ENCODE data around the gene JAKMIP1.
A peak's percentile ranks its signal among the peaks of the same experiment; 100 is the strongest.

JAKMIP1 gene

DNA sequence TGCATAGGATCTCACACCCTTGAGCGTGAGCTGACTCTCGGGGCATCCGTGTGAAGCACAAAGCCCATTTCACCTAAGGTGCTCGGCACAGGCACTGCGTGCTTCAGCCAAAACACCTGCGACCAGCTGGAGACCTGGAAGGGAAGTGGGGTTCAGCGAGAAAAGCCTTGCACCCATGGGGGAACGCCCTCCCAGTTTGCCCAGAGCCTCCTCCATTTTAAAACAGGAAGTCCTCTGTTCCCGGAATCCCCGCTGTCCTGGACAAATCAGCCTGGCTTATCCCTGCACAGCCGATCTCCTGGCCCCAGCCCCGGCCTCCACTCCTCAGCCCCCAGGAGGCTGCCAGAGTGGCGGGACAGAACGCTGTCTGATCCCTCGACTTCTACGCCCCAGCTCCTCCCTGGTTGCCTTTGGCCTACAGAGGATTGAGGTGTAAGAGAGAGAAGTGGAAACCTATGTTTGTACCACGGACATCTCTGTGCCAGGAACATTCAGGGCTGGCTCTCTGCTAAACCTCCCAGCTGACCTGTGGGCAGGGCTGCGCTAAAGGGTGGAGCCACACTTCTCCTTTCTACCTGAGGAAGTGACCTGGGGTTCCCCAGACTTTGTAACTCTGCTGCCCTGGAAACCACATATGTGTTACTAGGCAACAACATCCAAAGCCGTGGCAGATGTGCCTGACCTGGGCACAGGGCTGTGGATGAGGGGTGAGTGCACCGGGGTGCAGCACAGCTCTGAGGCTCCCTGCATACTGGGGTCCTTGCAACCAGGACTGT, 178.3 kb downstream of the JAKMIP1 start:
- no peak overlapping the region for H3K27ac Mint-ChIP-seq
- ATAC-seq (ENCODE audit: low read depth) = peak; percentile 65
- no peak for DNase-seq (ENCODE audit: low spot score in 2 of 2)
- H3K36me3 Mint-ChIP-seq = no peaks in the 10 kb centered on the region
- H3K4me3 Mint-ChIP-seq = no peak overlapping the region
- no peaks in the 10 kb centered on the region for H3K9me3 Mint-ChIP-seq
- H3K27me3 Mint-ChIP-seq = peaks cover 5% of the 10 kb centered on the region
- no peaks in the 10 kb centered on the region for H3K4me1 Mint-ChIP-seq

DNA sequence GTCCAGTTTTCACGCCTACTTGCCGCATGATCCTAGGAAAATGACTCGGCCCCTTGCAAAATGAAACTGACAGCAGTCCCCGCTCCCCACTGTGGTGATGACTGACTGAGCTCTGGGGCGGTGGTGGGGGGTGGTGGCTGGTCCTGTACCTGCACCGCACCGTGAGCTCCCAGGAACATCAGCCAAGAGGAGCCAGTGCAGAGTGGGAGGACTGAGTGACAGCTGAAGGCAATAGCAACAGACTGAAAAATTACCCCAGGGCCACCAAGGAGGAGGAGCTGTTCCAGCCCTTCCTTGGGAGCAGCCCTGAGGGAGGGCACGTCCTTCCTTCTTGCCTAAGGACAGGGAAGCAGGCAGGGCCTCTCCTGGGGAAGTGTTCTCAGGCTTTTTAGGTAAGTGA, 179.7 kb downstream of the JAKMIP1 start:
- Mint-ChIP-seq H3K27ac (no peak overlapping the region), H3K4me1 (no peaks in the 10 kb centered on the region), H3K36me3 (no peaks in the 10 kb centered on the region), H3K27me3 (peaks cover 5% of the 10 kb centered on the region), H3K4me3 (no peak overlapping the region), H3K9me3 (no peaks in the 10 kb centered on the region)
- no peak for ATAC-seq (ENCODE audit: low read depth)
- no peak for DNase-seq (ENCODE audit: low spot score in 2 of 2)

DNA sequence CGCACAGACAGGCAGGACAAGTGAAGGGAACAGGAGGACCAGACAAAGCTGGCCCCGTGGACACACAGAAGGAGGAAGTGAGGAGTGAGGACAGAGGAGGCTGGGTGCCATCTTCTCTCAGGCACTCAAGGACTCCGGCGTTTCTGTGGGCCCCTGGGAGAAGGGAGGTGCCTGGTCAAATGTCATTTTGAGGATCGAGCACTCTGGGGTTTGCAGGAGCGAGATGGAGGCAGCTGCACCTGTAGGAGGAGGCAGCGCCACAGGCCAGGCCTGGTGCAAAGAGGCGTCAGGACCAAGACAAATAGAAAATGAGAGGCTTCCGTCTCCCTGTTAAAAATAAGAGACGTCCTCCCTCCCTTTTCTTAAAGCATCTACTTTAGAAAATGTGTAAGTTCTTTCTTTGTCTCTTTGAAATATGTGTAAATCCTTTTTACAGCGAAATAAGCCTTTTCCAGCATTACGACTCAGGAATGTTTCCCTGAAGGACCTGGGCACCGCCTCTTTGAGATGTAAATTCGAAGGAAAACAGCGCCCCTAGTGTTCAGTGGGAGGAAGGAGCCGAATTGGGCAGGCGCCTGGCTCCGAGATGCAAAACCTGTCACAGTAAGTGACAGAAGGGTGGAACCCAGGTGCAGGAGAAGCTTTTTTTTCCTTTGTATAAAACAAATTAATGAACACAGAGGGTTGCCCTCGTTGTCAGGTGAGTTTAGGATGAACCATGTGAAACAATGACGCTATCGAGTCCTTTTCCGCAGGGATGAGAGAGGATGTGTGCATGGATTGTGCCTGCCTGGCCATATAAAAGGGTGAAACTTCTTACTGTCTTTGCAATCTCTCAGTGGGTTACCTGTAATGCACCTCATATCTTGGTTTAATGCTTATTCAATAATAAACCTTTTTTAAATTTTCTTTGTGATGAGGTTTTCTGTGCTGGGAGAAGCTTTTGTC, 180.8 kb downstream of the JAKMIP1 start:
- peaks cover 5% of the 10 kb centered on the region for H3K27me3 Mint-ChIP-seq
- ATAC-seq (ENCODE audit: low read depth) = no peak
- no peaks in the 10 kb centered on the region for H3K4me1 Mint-ChIP-seq
- H3K9me3 Mint-ChIP-seq = no peaks in the 10 kb centered on the region
- peak in 1 of 2 donors; percentile 11 for DNase-seq (ENCODE audit: low spot score in 2 of 2)
- no peak overlapping the region for H3K27ac Mint-ChIP-seq
- no peaks in the 10 kb centered on the region for H3K36me3 Mint-ChIP-seq
- no peak overlapping the region for H3K4me3 Mint-ChIP-seq

DNA sequence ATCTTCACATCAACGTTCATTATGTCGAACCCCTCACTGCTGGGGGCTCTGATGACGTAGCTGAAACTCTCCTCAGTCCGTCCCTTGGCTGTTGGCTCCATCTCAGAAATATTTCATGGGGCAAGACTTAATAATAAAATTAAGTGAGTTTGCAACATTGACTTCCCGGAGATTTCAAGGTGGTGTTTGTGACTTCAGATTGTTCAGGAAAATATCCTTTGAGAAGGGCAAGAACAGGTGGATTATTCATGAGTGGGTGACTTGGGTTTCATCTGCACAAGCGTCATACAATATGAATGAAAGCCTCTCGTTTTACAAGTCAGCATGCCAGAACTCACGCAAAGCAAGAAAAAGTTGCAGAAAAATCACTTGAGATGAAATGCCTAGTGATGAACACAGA, 182.0 kb downstream of the JAKMIP1 start, which contains the start of gene C4orf50:
Gene C4orf50 (minus strand): TSS at position 101 of the 400 bp plus-strand sequence.
- Mint-ChIP-seq H3K4me1 (no peaks in the 10 kb centered on the region), H3K27me3 (peaks cover 5% of the 10 kb centered on the region), H3K4me3 (no peak within 1 kb of the TSS), H3K9me3 (no peaks in the 10 kb centered on the region), H3K27ac (no peak within 1 kb of the TSS), H3K36me3 (no peaks in the 10 kb centered on the region)
- no peak for ATAC-seq (ENCODE audit: low read depth)
- DNase-seq (ENCODE audit: low spot score in 2 of 2) = no peak

DNA sequence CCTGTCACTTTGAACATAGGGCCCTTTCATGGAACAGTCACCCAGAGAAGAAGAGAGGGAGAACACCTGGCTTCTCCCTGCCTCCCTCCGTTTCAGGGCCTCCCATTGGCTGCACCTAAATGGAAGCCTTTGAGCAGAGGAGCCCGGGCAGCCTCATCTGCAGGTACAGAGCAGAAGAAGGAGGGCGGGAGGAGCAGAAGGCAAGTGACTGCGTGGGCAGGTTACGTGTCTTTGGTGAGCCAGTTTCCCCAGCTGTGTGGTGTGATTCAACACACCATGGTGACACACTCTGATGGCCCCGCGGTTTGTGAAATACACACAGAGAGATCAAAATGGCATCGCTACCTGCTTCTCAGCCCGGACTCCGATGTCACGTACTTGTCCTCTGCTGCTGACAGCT, 182.5 kb downstream of the JAKMIP1 start:
- ATAC-seq (ENCODE audit: low read depth) = no peak
- no peak overlapping the region for H3K4me3 Mint-ChIP-seq
- H3K9me3 Mint-ChIP-seq = no peaks in the 10 kb centered on the region
- H3K36me3 Mint-ChIP-seq = no peaks in the 10 kb centered on the region
- peaks cover 5% of the 10 kb centered on the region for H3K27me3 Mint-ChIP-seq
- H3K4me1 Mint-ChIP-seq = no peaks in the 10 kb centered on the region
- DNase-seq (ENCODE audit: low spot score in 2 of 2) = no peak
- H3K27ac Mint-ChIP-seq = no peak overlapping the region

DNA sequence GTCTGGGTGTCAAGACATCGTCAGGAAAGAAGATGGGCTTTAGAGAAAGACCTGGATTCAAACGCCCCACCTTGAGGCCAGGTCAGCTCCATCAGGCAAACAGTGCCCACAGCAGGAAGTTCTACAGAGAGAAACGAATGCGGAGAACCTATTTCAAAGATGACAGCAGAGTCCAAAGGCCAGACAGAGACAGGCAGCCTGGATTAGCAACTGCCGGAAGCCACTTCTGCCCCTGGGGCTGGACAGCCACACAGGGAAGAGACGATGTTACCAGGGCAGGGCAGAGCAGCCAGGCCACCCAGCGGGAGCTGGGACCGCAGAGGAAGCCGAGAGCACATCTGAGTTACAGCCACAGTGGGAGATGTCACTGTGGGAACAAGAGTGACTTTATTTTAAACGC, 183.3 kb downstream of the JAKMIP1 start:
- no peaks in the 10 kb centered on the region for H3K9me3 Mint-ChIP-seq
- ATAC-seq (ENCODE audit: low read depth) = no peak
- H3K27me3 Mint-ChIP-seq = peaks cover 5% of the 10 kb centered on the region
- H3K4me1 Mint-ChIP-seq = no peaks in the 10 kb centered on the region
- H3K36me3 Mint-ChIP-seq = no peaks in the 10 kb centered on the region
- H3K4me3 Mint-ChIP-seq = no peak overlapping the region
- no peak for DNase-seq (ENCODE audit: low spot score in 2 of 2)
- no peak overlapping the region for H3K27ac Mint-ChIP-seq

DNA sequence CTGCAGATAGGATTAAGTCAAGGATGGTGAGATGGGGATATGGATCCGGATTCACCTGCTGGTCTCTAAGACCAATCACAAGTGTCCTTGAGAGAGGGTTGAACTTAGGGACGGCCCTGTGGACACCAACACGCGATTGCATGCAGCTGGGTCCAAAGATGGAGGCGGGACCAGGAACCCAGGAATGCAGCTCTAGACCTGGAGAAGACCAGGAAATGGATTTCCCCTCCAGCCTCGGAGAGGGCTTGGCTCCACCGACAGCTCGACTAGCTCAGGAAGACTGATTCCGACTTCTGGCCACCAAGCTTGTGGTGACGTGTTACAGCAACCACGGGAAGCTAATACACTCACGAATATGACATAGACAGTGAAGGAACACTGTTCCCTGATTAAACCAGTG, 186.8 kb downstream of the JAKMIP1 start:
- H3K27ac Mint-ChIP-seq = no peak overlapping the region
- no peaks in the 10 kb centered on the region for H3K9me3 Mint-ChIP-seq
- H3K36me3 Mint-ChIP-seq = no peaks in the 10 kb centered on the region
- no peaks in the 10 kb centered on the region for H3K4me1 Mint-ChIP-seq
- no peak overlapping the region for H3K4me3 Mint-ChIP-seq
- DNase-seq (ENCODE audit: low spot score in 2 of 2) = no peak
- no peak for ATAC-seq (ENCODE audit: low read depth)
- H3K27me3 Mint-ChIP-seq = peaks cover 12% of the 10 kb centered on the region

DNA sequence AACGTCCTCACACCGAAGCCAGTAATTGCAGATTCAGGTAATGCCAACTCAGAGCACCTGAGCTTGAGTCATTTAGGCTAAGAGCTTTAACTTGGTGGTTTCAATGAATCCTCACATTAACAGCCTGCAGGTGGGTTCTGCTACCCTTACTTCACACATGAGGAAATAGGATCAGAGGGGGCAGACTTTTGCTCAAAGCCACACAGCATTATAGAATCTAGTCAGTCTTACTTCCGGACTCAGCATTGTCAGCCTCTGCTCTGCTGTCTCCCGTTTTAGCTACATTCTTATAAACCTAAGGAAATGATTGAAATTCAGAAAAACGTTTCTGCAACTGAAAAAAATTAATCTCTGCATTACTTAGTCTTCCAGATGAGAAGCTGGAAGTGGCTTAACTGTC, 188.1 kb downstream of the JAKMIP1 start:
- no peak for ATAC-seq (ENCODE audit: low read depth)
- Mint-ChIP-seq H3K36me3 (no peaks in the 10 kb centered on the region), H3K4me3 (no peak overlapping the region), H3K27me3 (peaks cover 17% of the 10 kb centered on the region), H3K4me1 (no peaks in the 10 kb centered on the region), H3K9me3 (peaks cover 2% of the 10 kb centered on the region), H3K27ac (no peak overlapping the region)
- no peak for DNase-seq (ENCODE audit: low spot score in 2 of 2)

DNA sequence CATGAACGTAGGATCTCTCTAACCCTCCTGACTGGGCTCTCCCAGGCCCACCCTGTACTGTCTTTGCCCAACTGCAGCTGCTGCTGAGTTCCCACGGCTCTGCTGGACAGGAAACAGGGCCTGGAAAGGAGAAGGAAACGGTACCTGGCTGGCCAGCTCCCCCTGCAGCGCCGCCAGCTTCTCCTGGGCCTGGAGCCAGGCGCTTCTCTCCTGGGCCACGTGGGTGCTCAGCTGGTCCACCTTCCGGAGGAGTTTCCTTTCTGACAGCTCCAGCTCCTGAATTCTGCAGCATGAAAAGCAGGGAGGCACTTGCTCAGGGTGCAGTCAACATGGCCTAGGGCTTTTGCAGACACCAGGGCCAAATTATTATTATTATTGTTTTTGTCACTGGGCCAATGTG, 188.7 kb downstream of the JAKMIP1 start:
- Mint-ChIP-seq H3K9me3 (peaks cover 2% of the 10 kb centered on the region), H3K4me3 (no peak overlapping the region), H3K36me3 (no peaks in the 10 kb centered on the region), H3K27ac (no peak overlapping the region), H3K27me3 (peaks cover 21% of the 10 kb centered on the region), H3K4me1 (peaks cover 2% of the 10 kb centered on the region)
- DNase-seq (ENCODE audit: low spot score in 2 of 2) = no peak
- no peak for ATAC-seq (ENCODE audit: low read depth)

DNA sequence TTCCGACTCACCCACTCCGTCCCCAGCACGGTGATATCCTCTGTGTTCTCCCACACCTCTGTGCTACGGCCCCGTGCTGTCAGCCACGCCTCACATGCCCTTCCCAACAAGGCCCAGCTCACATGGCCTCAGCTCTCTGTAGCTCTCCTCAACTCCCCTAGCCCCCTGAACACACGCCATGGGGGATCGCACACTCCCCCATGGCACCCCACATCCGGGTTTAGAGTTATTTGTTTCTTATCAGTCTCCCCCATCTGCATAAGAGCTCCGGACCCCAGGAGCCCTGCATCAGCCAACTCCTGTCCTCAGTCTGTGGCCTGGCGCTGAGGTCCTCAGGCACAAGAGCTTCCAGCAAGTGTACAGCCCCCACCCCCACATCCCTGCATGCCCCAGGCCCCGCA, 189.1 kb downstream of the JAKMIP1 start:
- H3K36me3 Mint-ChIP-seq = no peaks in the 10 kb centered on the region
- peaks cover 22% of the 10 kb centered on the region for H3K27me3 Mint-ChIP-seq
- ATAC-seq (ENCODE audit: low read depth) (no peak), DNase-seq (ENCODE audit: low spot score in 2 of 2) (no peak)
- H3K9me3 Mint-ChIP-seq = peaks cover 2% of the 10 kb centered on the region
- peaks cover 2% of the 10 kb centered on the region for H3K4me1 Mint-ChIP-seq
- no peak overlapping the region for H3K4me3 Mint-ChIP-seq
- H3K27ac Mint-ChIP-seq = no peak overlapping the region

DNA sequence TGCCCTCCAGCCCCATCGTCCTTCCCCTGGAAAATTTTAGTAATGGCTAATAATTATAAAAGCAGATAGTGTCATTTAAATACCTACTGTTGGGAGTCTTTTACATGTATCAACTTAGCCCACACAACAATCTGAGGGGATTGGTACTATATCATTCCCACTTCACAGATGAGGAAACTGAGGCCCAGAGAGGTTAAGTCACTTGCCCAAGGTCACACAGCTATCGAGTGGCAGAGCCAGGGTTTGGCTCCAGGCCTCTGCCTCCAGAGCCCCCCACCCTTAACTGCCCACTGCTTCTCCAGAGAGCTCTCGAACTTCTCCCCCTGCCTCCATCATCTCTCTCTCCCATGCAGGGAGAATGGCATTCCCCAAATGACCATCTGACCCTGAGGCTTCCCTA, 189.6 kb downstream of the JAKMIP1 start:
- Mint-ChIP-seq H3K27ac (no peak overlapping the region), H3K36me3 (no peaks in the 10 kb centered on the region), H3K4me1 (peaks cover 2% of the 10 kb centered on the region), H3K27me3 (peaks cover 22% of the 10 kb centered on the region), H3K4me3 (no peak overlapping the region), H3K9me3 (peaks cover 2% of the 10 kb centered on the region)
- ATAC-seq (ENCODE audit: low read depth) (no peak), DNase-seq (ENCODE audit: low spot score in 2 of 2) (no peak)

DNA sequence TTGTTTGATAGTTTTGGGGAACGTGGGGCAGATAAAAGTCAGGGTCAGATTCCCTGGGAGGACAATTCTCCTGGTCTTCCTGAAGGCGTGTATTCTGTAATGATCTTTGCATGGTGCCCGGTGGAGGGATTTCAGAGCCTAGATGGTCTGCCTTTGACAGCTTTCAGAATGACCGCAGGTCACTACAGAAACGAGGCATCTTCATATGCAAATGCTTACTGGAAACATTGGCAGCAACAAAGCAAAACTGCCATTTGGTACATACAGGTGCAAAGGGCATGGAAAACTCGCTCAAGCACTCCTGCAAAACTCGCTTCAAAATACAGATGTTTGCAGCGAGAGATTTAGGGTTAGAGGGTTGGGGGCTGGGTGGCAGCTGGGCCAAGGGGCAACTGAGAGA, 190.9 kb downstream of the JAKMIP1 start:
- ATAC-seq (ENCODE audit: low read depth) (no peak), DNase-seq (ENCODE audit: low spot score in 2 of 2) (no peak)
- Mint-ChIP-seq H3K27ac (no peak overlapping the region), H3K4me1 (peaks cover 2% of the 10 kb centered on the region), H3K9me3 (peaks cover 2% of the 10 kb centered on the region), H3K4me3 (no peak overlapping the region), H3K27me3 (peaks cover 22% of the 10 kb centered on the region), H3K36me3 (no peaks in the 10 kb centered on the region)

DNA sequence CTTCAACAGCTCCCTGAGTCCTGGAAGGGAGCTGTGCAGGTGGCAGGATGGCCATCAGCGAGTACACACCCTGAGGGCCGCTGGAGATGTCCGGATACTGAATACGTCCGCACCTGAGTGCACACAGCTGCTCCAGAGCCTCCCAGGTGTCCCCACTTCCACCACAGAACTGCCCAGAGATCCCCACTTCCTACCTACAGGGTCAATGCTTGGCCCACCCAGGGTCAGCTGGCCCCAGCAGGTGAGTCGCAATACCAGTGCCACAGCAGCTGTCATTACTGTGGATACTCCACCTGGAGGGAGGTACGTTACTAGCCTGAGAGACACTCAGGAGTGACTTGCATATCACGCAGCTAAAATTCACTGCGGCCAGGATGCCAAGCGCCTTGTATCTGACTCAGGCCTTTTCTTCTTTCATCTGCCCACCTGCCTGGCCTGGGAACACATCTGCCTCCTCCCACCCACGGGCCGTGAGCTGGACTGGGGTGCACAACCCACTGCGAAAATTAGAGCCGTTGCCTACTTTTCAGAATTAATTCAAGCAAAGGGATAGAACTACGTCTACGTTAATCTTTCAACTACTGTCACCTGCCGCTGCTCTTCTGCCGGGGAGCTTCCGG, 191.5 kb downstream of the JAKMIP1 start:
- H3K9me3 Mint-ChIP-seq = peaks cover 2% of the 10 kb centered on the region
- H3K27me3 Mint-ChIP-seq = peaks cover 22% of the 10 kb centered on the region
- H3K36me3 Mint-ChIP-seq = no peaks in the 10 kb centered on the region
- ATAC-seq (ENCODE audit: low read depth) = no peak
- H3K4me1 Mint-ChIP-seq = peaks cover 2% of the 10 kb centered on the region
- no peak overlapping the region for H3K4me3 Mint-ChIP-seq
- no peak overlapping the region for H3K27ac Mint-ChIP-seq
- no peak for DNase-seq (ENCODE audit: low spot score in 2 of 2)

DNA sequence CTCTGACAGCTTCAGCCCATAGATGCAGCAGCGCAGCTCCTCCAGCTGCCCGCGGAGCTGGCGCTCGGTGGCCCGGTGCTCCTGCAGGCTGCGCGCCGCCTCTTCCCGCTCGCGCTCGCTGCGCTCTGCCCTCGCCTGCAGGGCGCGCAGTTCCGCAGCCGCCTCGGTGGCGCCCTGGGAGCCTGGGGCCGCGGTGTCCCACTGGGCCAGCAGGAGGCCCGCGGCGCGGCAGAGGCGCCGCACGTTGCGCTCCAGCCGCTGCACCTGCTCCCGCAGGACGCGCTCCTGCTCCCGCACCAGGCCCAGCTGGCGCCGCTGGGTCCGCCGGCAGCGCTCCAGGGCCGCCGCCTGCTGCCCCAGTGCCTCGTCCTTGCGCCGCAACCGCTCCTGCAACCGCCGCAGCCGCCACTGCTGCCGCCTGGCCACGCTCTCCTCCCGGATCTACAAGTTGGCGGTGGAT, 192.2 kb downstream of the JAKMIP1 start:
- Mint-ChIP-seq H3K27ac (no peak overlapping the region), H3K4me3 (no peak overlapping the region), H3K36me3 (no peaks in the 10 kb centered on the region), H3K4me1 (peaks cover 2% of the 10 kb centered on the region), H3K9me3 (peaks cover 2% of the 10 kb centered on the region), H3K27me3 (peaks cover 19% of the 10 kb centered on the region)
- ATAC-seq (ENCODE audit: low read depth) (no peak), DNase-seq (ENCODE audit: low spot score in 2 of 2) (no peak)

Data from memory B cell (primary cell).